OCI-LY3 (cell line): ENCODE measurements around the gene CEACAM1.

Experiments
- H2AFZ ChIP-seq: fragments of 200-600, 300-600 bp; shearing (Covaris generic); 2 replicates; pipeline ENCODE4 v1.6.0; 2014; ENCODE audit warnings: antibody characterized with exemption, low read depth, low read length
- H3K27ac ChIP-seq: fragments of 200-600, 300-600 bp; sonication (generic); 2 replicates; pipeline ENCODE4 v1.5.1; 2014; ENCODE audit warnings: mild to moderate bottlenecking, low read length, moderate library complexity, mixed read lengths
- H3K27me3 ChIP-seq: fragments of 200-600, 300-600 bp; sonication (generic); 2 replicates; pipeline ENCODE4 v1.6.1; 2014; ENCODE audit warnings: low read depth, low read length, mixed read lengths
- H3K36me3 ChIP-seq: fragments of 200-600, 300-600 bp; sonication (generic); replicated peaks from 2 replicates; pipeline ENCODE3; 2014; ENCODE audit warnings: low read depth, low read length, mixed read lengths
- H3K4me1 ChIP-seq: fragments of 300-600, 200-600 bp; sonication (generic); 2 replicates; pipeline ENCODE4 v1.6.1; 2014; ENCODE audit warnings: low read length, mixed read lengths
- H3K4me2 ChIP-seq: fragments of 200-600, 300-600 bp; sonication (generic); 2 replicates; pipeline ENCODE4 v1.6.1; 2014; ENCODE audit warnings: low read length, mixed read lengths
- H3K4me3 ChIP-seq: fragments of 300-600, 200-600 bp; sonication (generic); 2 replicates; pipeline ENCODE4 v1.5.1; 2014; ENCODE audit warnings: antibody characterized with exemption, mild to moderate bottlenecking, low read length, moderate library complexity
- H3K79me2 ChIP-seq: fragments of 300-600, 200-600 bp; shearing (Covaris generic); 2 replicates; pipeline ENCODE4 v1.6.1; 2014; ENCODE audit warnings: mild to moderate bottlenecking, low read length, mixed read lengths
- H3K9ac ChIP-seq: fragments of 300-600, 200-600 bp; shearing (Covaris generic); 2 replicates; pipeline ENCODE4 v1.6.0; 2014; ENCODE audit warnings: mild to moderate bottlenecking, low read length, moderate library complexity
- H3K9me3 ChIP-seq: fragments of 200-600, 300-600 bp; shearing (Covaris generic); 2 replicates; pipeline ENCODE4 v1.6.1; 2014; ENCODE audit warnings: low read length, mixed read lengths; ENCODE audit not compliant: insufficient read depth
- H4K20me1 ChIP-seq: fragments of 200-600, 300-600 bp; sonication (generic); 2 replicates; pipeline ENCODE4 v1.6.1; 2016; ENCODE audit warnings: low read length, mixed read lengths; ENCODE audit not compliant: insufficient read depth
- CTCF ChIP-seq: fragments of 200-600, 300-600 bp; sonication (generic); IDR thresholded peaks from 2 replicates; pipeline ENCODE4 v1.5.1; 2014; ENCODE audit warnings: antibody characterized with exemption, low read length, low read depth
- EZH2phosphoT487 ChIP-seq: fragments of 200-600 bp; shearing (Covaris generic); IDR thresholded peaks from 2 replicates; pipeline ENCODE4 v1.6.1; 2018; ENCODE audit warnings: antibody characterized with exemption, mixed run types, low read depth

CEACAM1 gene

GRCh38 chr19:42546831-42547500 lies 18.7 kb upstream of the CEACAM1 start:
- H3K4me2 ChIP-seq = no peak overlapping the region
- H3K9ac ChIP-seq = no peak overlapping the region
- H3K79me2 ChIP-seq = no peaks in the 10 kb centered on the region
- TF ChIP-seq EZH2phosphoT487 = no peak
- TF ChIP-seq CTCF = no peak
- H3K9me3 ChIP-seq = no peaks in the 10 kb centered on the region
- no peak overlapping the region for H3K4me3 ChIP-seq
- H3K27me3 ChIP-seq = peaks cover 21% of the 10 kb centered on the region
- H3K4me1 ChIP-seq = no peaks in the 10 kb centered on the region
- H3K27ac ChIP-seq = no peak overlapping the region
- no peak overlapping the region for H2AFZ ChIP-seq
- H4K20me1 ChIP-seq = no peaks in the 10 kb centered on the region
- no peaks in the 10 kb centered on the region for H3K36me3 ChIP-seq

- H3K4me2 ChIP-seq = no peak overlapping the region
- H3K4me1 ChIP-seq = no peaks in the 10 kb centered on the region
- no peak overlapping the region for H3K9ac ChIP-seq
- TF ChIP-seq CTCF = no peak
- no peaks in the 10 kb centered on the region for H3K9me3 ChIP-seq
- H3K27ac ChIP-seq = no peak overlapping the region
- no peaks in the 10 kb centered on the region for H4K20me1 ChIP-seq
- peaks cover 18% of the 10 kb centered on the region; the same call in 1 of the 2 replicates for H3K27me3 ChIP-seq
- no peaks in the 10 kb centered on the region for H3K36me3 ChIP-seq
- no peak overlapping the region for H2AFZ ChIP-seq
- no peaks in the 10 kb centered on the region for H3K79me2 ChIP-seq
- H3K4me3 ChIP-seq = no peak overlapping the region
Measured at GRCh38 chr19:42544146-42544545, 15.9 kb upstream of the CEACAM1 start.

GRCh38 chr19:42542791-42543190 lies 14.5 kb upstream of the CEACAM1 start:
- Histone ChIP-seq H3K36me3 (no peaks in the 10 kb centered on the region), H3K9me3 (no peaks in the 10 kb centered on the region), H3K4me1 (no peaks in the 10 kb centered on the region), H3K9ac (no peak overlapping the region), H3K4me3 (no peak overlapping the region), H4K20me1 (no peaks in the 10 kb centered on the region), H3K27ac (no peak overlapping the region), H2AFZ (no peak overlapping the region), H3K79me2 (no peaks in the 10 kb centered on the region), H3K27me3 (peaks cover 13% of the 10 kb centered on the region; the same call in 1 of the 2 replicates), H3K4me2 (no peak overlapping the region)
- TF ChIP-seq EZH2phosphoT487 (no peak), CTCF (no peak)

GRCh38 chr19:42540071-42540553 lies 11.8 kb upstream of the CEACAM1 start:
- H3K4me3 ChIP-seq = no peak overlapping the region
- no peak overlapping the region for H3K27ac ChIP-seq
- no peaks in the 10 kb centered on the region for H4K20me1 ChIP-seq
- no peaks in the 10 kb centered on the region for H3K4me1 ChIP-seq
- peaks cover 26% of the 10 kb centered on the region for H3K27me3 ChIP-seq
- H3K79me2 ChIP-seq = no peaks in the 10 kb centered on the region
- H3K4me2 ChIP-seq = no peak overlapping the region
- no peaks in the 10 kb centered on the region for H3K36me3 ChIP-seq
- H3K9me3 ChIP-seq = no peaks in the 10 kb centered on the region
- H2AFZ ChIP-seq = no peak overlapping the region
- TF ChIP-seq CTCF (no peak), EZH2phosphoT487 (no peak)
- no peak overlapping the region for H3K9ac ChIP-seq
